ENCODE measurements around the gene CMTM7. TPM values are rescaled to one million over a fixed set of nuclear protein-coding genes. Genes with fewer than 3 reads are reported as not detected.

CMTM7 gene
- polyA plus RNA-seq, 1 of the 3 experiments (the other 2 are of a cell fraction), result 50.1 TPM

DNA sequence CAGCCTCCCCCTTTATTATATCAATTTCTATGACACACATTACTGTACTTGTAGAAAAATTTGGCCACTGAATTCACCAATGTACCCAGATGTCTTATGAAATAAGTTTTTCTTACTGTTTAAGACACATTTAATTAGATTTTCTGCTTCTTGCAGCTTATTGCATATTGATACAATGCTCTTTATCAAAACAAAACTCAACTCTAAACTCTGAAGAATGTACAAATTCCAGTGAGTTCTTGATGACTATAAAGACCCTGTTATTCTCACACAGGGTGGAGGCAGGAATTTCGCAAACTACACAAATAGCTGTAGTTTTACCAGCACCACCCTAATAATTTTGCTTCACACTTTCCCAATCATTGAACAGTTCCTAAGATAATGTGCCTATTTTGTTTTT lies 89.0 kb downstream of the CMTM7 start:
- ChIA-PET POLR2A (no interaction called here), CTCF (interaction anchor here (1.5 to 7.0 kb wide), 2 partner anchors 12 to 30 kb away, joined by 3 to 57 read pairs; no protein-coding TSS in a partner anchor)
- Histone ChIP-seq H3K27me3 (ENCODE audit: insufficient read depth) (no peaks in the 10 kb centered on the region), H3K4me1 (ENCODE audit: control insufficient read depth in 1 of 2, insufficient read depth in 2 of 2, low read depth in 1 of 2, low read length in 1 of 2) (no peaks in the 10 kb centered on the region), H3K27ac (ENCODE audit: low read depth in 2 of 2, low read length in 1 of 2) (no peak overlapping the region), H3K36me3 (replicated peaks in 1 of 2; ENCODE audit: control insufficient read depth in 1 of 2, insufficient read depth in 2 of 2, low read length in 1 of 2) (peaks cover 37 to 42% of the 10 kb centered on the region in 2 experiments), H3K9me3 (no peaks in the 10 kb centered on the region), H3K79me2 (ENCODE audit: insufficient read depth) (no peaks in the 10 kb centered on the region), H4K20me1 (ENCODE audit: insufficient read depth) (no peaks in the 10 kb centered on the region), H3K4me2 (no peak overlapping the region), H2AFZ (ENCODE audit: low read depth) (no peak overlapping the region), H3K9ac (no peak overlapping the region), H3F3A (replicated peaks; ENCODE audit: insufficient read depth) (peaks cover 4% of the 10 kb centered on the region), H3K9me2 (no peaks in the 10 kb centered on the region), H3K4me3 (ENCODE audit: low read depth in 2 of 2, low read length in 1 of 2) (no peak overlapping the region)
- DNase-seq, result no peak
- WGBS (ENCODE audit: low lambda C conversion rate), result 100% methylated on average over 1 of the region's 1 CpG
- no peak for TF ChIP-seq FOXM1 (IDR thresholded peaks at IDR 0.05; ENCODE audit: low read depth)
- no peak for TF ChIP-seq GABPA (IDR thresholded peaks at IDR 0.05; ENCODE audit: low read depth)
- TF ChIP-seq MEF2A (IDR thresholded peaks at IDR 0.05; ENCODE audit: borderline replicate concordance, low read depth), result no peak
- no peak for TF ChIP-seq TCF12 (IDR thresholded peaks at IDR 0.05)
- no peak for TF ChIP-seq YY1 (IDR thresholded peaks at IDR 0.05; ENCODE audit: low read depth)
- TF ChIP-seq, protein P1, sequence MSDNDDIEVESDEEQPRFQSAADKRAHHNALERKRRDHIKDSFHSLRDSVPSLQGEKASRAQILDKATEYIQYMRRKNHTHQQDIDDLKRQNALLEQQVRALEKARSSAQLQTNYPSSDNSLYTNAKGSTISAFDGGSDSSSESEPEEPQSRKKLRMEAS (IDR thresholded peaks at IDR 0.05; ENCODE audit: low read depth), result no peak
- no peak for TF ChIP-seq RFX5 (IDR thresholded peaks at IDR 0.05; ENCODE audit: low read length)
- no peak for TF ChIP-seq JUND (IDR thresholded peaks at IDR 0.05)
- no peak for TF ChIP-seq POLR2AphosphoS5 (IDR thresholded peaks at IDR 0.05; ENCODE audit: low read depth, low read length)
- TF ChIP-seq, protein P2, sequence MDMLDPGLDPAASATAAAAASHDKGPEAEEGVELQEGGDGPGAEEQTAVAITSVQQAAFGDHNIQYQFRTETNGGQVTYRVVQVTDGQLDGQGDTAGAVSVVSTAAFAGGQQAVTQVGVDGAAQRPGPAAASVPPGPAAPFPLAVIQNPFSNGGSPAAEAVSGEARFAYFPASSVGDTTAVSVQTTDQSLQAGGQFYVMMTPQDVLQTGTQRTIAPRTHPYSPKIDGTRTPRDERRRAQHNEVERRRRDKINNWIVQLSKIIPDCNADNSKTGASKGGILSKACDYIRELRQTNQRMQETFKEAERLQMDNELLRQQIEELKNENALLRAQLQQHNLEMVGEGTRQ (IDR thresholded peaks at IDR 0.05; ENCODE audit: borderline replicate concordance, low read depth, low read length), result no peak
- TF ChIP-seq EZH2phosphoT487 (IDR thresholded peaks at IDR 0.05; ENCODE audit: borderline replicate concordance, low read depth), result no peak
- no peak for TF ChIP-seq TEAD4 (IDR thresholded peaks at IDR 0.05; ENCODE audit: borderline replicate concordance, insufficient read depth)

DNA sequence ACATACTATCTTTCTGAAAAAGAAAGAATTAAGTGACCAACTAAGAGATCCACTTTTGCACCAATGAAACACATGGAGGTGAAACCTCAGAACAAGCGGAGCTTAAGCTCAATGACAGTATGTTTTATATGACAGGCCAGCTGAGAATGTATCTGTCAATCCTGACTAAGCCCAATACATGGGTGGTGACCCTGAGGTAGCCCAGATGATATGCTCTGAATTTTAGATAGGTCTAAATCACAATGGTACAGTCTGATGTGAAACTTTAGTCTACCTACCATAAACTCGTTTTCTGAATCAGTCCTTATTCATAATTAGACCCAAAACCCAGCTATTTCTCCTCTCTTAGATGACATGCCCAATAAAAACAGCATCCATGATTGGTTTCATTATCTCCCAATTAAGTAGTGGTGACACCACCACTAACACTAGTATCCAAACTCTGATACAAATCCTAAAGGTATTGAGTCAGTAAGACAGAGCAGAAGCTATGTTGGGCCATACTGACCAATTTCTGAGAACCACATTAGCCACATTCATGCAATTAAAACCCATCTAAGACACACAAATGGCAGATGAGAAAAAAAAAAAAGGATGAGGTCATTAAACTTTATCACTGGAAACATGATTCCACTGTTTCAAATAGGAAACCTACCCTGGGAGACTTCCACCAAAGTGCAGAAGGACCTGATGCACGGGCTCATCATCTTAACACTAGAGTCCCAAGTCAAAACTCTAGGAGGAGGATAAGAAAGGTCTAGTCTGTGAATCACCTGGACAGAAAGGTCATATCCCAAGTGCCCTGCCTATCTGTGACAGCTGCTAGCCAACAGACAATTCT lies 90.4 kb downstream of the CMTM7 start:
- Histone ChIP-seq H3K27me3 (ENCODE audit: insufficient read depth) (no peaks in the 10 kb centered on the region), H3K9me3 (no peaks in the 10 kb centered on the region), H3K9ac (no peak overlapping the region), H3K4me2 (no peak overlapping the region), H3K9me2 (no peaks in the 10 kb centered on the region), H3K27ac (ENCODE audit: low read depth in 2 of 2, low read length in 1 of 2) (no peak overlapping the region), H3K79me2 (ENCODE audit: insufficient read depth) (no peaks in the 10 kb centered on the region), H3K4me3 (ENCODE audit: low read depth in 2 of 2, low read length in 1 of 2) (no peak overlapping the region), H3K36me3 (replicated peaks in 1 of 2; ENCODE audit: control insufficient read depth in 1 of 2, insufficient read depth in 2 of 2, low read length in 1 of 2) (peaks cover 44 to 45% of the 10 kb centered on the region in 2 experiments), H3F3A (replicated peaks; ENCODE audit: insufficient read depth) (peaks cover 4% of the 10 kb centered on the region), H3K4me1 (ENCODE audit: control insufficient read depth in 1 of 2, insufficient read depth in 2 of 2, low read depth in 1 of 2, low read length in 1 of 2) (no peaks in the 10 kb centered on the region), H2AFZ (ENCODE audit: low read depth) (no peak overlapping the region), H4K20me1 (ENCODE audit: insufficient read depth) (no peaks in the 10 kb centered on the region)
- ChIA-PET CTCF (interaction anchor here (7.0 kb wide), 1 partner anchor 13 kb away, joined by 57 read pairs; no protein-coding TSS in a partner anchor), POLR2A (no interaction called here)
- WGBS (ENCODE audit: low lambda C conversion rate), result 94% methylated on average over 3 of the region's 3 CpGs
- no peak for DNase-seq
- TF ChIP-seq POLR2AphosphoS5 (IDR thresholded peaks at IDR 0.05; ENCODE audit: low read depth, low read length) (no peak), FOXJ3 (CRISPR knock-in tag; IDR thresholded peaks at IDR 0.05) (no peak), JUND (IDR thresholded peaks at IDR 0.05) (no peak), SMC3 (IDR thresholded peaks at IDR 0.05; ENCODE audit: low read depth, low read length) (no peak), TCF12 (IDR thresholded peaks at IDR 0.05) (no peak), TAF1 (IDR thresholded peaks at IDR 0.05; ENCODE audit: borderline replicate concordance, low read depth, low read length) (no peak), FOSL2 (IDR thresholded peaks at IDR 0.05; ENCODE audit: borderline replicate concordance, low read depth) (no peak)
- TF ChIP-seq, protein P3, sequence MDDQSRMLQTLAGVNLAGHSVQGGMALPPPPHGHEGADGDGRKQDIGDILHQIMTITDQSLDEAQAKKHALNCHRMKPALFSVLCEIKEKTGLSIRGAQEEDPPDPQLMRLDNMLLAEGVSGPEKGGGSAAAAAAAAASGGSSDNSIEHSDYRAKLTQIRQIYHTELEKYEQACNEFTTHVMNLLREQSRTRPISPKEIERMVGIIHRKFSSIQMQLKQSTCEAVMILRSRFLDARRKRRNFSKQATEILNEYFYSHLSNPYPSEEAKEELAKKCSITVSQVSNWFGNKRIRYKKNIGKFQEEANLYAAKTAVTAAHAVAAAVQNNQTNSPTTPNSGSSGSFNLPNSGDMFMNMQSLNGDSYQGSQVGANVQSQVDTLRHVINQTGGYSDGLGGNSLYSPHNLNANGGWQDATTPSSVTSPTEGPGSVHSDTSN (IDR thresholded peaks at IDR 0.05), result no peak

Data from SK-N-SH (cell line).